HG02852 (cell line): Measurements from ENCODE around the gene MAP7D3.
"Not testable (repeated sequence)": the region's sequence is repeated elsewhere in the genome, so short reads cannot be mapped to it uniquely, and the experiment has no call there.

ENCODE experiments used
- ATAC-seq: cut with Tn5 transposase; IDR thresholded peaks from one replicate; pipeline ENCODE4 v1.9.1; 2021; ENCODE audit warnings: mild to moderate bottlenecking, moderate library complexity; ENCODE audit not compliant: unreplicated experiment

Gene MAP7D3

GRCh38 chrX:136189222-136189621, 62.0 kb downstream of the MAP7D3 start:
- no peak for ATAC-seq

GRCh38 chrX:136186023-136186413, 65.2 kb downstream of the MAP7D3 start:
- ATAC-seq = no peak

- no peak for ATAC-seq
Measured at GRCh38 chrX:136185401-136186022, 65.7 kb downstream of the MAP7D3 start.

GRCh38 chrX:136183917-136184316, 67.3 kb downstream of the MAP7D3 start:
- ATAC-seq = no peak

- no peak for ATAC-seq
Measured at GRCh38 chrX:136183172-136183571, 68.0 kb downstream of the MAP7D3 start.

GRCh38 chrX:136182414-136182813, 68.8 kb downstream of the MAP7D3 start:
- no peak for ATAC-seq

GRCh38 chrX:136179133-136179532, 72.1 kb downstream of the MAP7D3 start:
- no peak for ATAC-seq

- ATAC-seq = no peak
Measured at GRCh38 chrX:136176399-136176825, 74.8 kb downstream of the MAP7D3 start.

- no peak for ATAC-seq
Measured at GRCh38 chrX:136171420-136171819, 79.8 kb downstream of the MAP7D3 start.

- no peak for ATAC-seq
Measured at GRCh38 chrX:136170139-136170800, 80.9 kb downstream of the MAP7D3 start.

GRCh38 chrX:136168929-136169735, 82.1 kb downstream of the MAP7D3 start:
- ATAC-seq = no peak

- ATAC-seq = not testable (repeated sequence)
Measured at GRCh38 chrX:136167989-136168388, 83.2 kb downstream of the MAP7D3 start.

GRCh38 chrX:136166221-136166855, 84.9 kb downstream of the MAP7D3 start:
- no peak for ATAC-seq

GRCh38 chrX:136165406-136165805, 85.8 kb downstream of the MAP7D3 start:
- no peak for ATAC-seq

- ATAC-seq = no peak
Measured at GRCh38 chrX:136163689-136164088, 87.5 kb downstream of the MAP7D3 start.
